ENCODE data around the gene CNN3.

DNA sequence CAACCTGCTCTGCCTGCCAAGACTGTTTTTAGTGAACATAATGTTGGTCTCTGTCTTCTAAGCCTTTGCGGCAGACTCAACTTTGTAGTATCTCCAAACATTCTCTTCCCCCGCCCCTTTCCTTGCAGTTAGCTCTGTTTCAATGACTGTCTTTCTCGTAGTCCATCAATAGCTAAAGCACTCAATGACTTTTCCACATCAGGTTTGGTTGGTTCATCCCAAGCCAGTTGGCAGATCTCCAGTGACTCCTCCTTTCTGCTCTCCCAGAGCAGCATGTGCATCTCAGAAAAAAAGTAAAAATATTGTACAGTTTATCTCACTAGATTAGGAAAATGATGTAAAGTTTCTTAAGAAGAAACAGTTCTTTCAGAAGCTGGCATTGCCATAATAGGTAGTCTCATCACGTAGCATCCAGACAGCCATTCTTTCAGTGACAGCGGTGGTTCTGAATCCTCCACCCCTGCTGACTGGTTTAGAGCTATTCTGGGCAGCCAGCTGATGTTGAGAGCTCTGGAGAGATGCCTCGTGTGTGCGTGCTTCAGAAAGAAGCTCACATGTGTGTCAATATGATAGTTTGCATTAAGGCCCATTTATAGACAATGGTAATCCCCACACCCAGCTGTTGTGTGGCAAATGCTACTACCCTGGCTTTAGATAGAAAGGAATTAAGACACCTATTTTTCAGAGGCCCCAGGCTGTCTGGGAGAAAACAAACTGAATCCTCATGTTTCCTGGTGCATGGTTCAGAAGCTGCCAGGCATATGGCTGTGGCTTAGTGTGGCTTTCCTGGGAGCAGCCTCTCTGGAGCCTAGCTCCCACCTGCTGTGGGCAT is 53.2 kb downstream of the CNN3 start:
- no peak for TF ChIP-seq POLR2A (IDR thresholded peaks at IDR 0.05)
- TF ChIP-seq, protein P1, sequence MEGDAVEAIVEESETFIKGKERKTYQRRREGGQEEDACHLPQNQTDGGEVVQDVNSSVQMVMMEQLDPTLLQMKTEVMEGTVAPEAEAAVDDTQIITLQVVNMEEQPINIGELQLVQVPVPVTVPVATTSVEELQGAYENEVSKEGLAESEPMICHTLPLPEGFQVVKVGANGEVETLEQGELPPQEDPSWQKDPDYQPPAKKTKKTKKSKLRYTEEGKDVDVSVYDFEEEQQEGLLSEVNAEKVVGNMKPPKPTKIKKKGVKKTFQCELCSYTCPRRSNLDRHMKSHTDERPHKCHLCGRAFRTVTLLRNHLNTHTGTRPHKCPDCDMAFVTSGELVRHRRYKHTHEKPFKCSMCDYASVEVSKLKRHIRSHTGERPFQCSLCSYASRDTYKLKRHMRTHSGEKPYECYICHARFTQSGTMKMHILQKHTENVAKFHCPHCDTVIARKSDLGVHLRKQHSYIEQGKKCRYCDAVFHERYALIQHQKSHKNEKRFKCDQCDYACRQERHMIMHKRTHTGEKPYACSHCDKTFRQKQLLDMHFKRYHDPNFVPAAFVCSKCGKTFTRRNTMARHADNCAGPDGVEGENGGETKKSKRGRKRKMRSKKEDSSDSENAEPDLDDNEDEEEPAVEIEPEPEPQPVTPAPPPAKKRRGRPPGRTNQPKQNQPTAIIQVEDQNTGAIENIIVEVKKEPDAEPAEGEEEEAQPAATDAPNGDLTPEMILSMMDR (IDR thresholded peaks at IDR 0.05) = no peak
